ENCODE results near the gene FMN1. TPM values are rescaled to one million over a fixed set of nuclear protein-coding genes. Genes with fewer than 3 reads are reported as not detected.
A peak's percentile ranks its signal among the peaks of the same experiment; 100 is the strongest.

The FMN1 gene
- total RNA-seq, 4 donors from 2014 or later, result 32.6 to 102 (median 63.0) TPM

DNA sequence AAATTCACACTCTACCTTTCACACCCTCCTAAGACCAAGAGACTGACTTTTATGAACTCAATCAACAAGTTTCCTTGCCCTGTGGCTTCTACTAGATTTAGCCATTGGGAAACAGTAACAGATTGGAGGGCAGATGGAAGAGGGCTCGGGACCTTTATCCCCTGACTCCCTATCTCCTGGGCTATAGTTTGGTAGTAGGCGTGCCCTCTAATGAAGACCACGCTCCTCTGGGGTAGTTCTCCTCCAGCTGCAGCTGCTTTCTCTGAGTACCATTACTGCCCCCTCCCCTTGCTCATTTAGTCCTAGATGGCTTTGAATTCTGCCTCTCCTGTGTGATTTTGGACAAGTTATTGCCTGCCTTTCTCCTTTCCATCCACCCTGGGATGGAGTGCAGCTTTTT, 33.3 kb downstream of the FMN1 start:
- TF ChIP-seq POLR2AphosphoS5 (IDR thresholded peaks at IDR 0.05), result no peak
- TF ChIP-seq EP300 (IDR thresholded peaks at IDR 0.05; ENCODE audit: low read depth), result no peak
- TF ChIP-seq POLR2A (IDR thresholded peaks at IDR 0.05), result no peak
- TF ChIP-seq CTCF (IDR thresholded peaks at IDR 0.05), result no peak
- H3K9me3 ChIP-seq, result no peaks in the 10 kb centered on the region
- H3K4me1 ChIP-seq, result peaks cover 0 to 8% (median 0%) of the 10 kb centered on the region in 4 donors
- DNase-seq, result no peak
- intact Hi-C loops (cut with DNase I; ENCODE audit: low total_unique reads) (no loop called here), in situ Hi-C loops (cut with MboI; ENCODE audit: low pct_ligation_motif_present in 1 of 4, low pct_unique_long_range_greater_than_20kb in 1 of 4, low sequenced_read_pairs in 3 of 4) (no loop called here)
- H3K36me3 ChIP-seq, result no peaks in the 10 kb centered on the region
- H3K27me3 ChIP-seq, result no peaks in the 10 kb centered on the region
- 86 to 100% methylated on average over 2 to 3 of the region's 3 CpGs for WGBS, 2 donors (ENCODE audit: low coverage in 1 of 2)
- peak overlapping the region in 2 of 4 donors; percentile 4 to 28 for H3K27ac ChIP-seq
- H3K4me3 ChIP-seq, result no peak overlapping the region

- Histone ChIP-seq H3K27ac (peak overlapping the region in 1 of 4 donors; percentile 28), H3K36me3 (no peaks in the 10 kb centered on the region), H3K4me3 (no peak overlapping the region), H3K27me3 (no peaks in the 10 kb centered on the region), H3K4me1 (peaks cover 0 to 11% (median 0%) of the 10 kb centered on the region in 4 donors), H3K9me3 (no peaks in the 10 kb centered on the region)
- TF ChIP-seq EP300 (IDR thresholded peaks at IDR 0.05; ENCODE audit: low read depth) (peak; percentile 20), POLR2AphosphoS5 (IDR thresholded peaks at IDR 0.05) (peak; percentile 36 to 75 (median 37)), POLR2A (IDR thresholded peaks at IDR 0.05) (no peak), CTCF (IDR thresholded peaks at IDR 0.05) (no peak)
- in situ Hi-C loops (cut with MboI; ENCODE audit: low pct_ligation_motif_present in 1 of 4, low pct_unique_long_range_greater_than_20kb in 1 of 4, low sequenced_read_pairs in 3 of 4), result no loop called here
- no peak for DNase-seq
- WGBS, 2 donors (ENCODE audit: low coverage in 1 of 2), result 61 to 71% methylated on average over 2 to 5 of the region's 5 CpGs
- intact Hi-C loops (cut with DNase I; ENCODE audit: low total_unique reads), result no loop called here
These were observed 33.8 kb downstream of the FMN1 start for GRCh38 chr15:33160581-33161165.

DNA sequence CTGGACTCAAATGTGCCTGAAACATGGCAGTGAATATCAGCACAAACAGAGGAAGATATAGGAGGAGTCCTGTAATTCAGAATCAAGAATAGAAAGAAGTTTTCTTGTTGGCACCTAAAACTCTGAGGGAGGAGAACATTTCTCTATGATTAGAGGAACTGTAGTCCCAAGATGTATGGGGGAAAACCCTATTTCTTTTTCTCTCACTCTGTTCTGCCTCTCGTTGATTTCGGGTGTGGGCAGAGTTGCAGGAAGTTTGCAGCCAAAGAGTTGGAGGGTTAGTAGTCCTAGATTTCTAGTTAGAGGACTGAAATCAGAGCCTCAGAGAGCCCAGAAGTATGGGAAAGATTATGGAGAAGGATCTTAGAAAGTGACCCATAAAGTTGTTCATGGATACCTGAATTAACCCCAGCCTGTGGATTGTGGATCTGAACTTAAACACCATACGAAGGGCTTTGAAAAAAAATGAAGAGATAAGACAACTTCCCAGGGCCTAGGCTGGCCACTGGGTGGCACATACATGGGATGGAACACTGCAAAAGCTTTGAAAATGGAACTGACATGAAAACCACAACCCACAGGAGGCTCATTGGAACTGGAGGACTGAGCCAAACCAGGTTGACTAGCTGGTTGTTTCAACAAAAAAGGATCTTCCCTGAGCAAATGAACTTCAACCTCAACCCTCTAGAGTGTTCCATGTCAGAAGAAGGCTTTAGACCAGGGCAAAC, 34.6 kb downstream of the FMN1 start:
- H3K27ac ChIP-seq, result peak overlapping the region in 3 of 4 donors; percentile 4 to 34 (median 28)
- in situ Hi-C loops (cut with MboI; ENCODE audit: low pct_ligation_motif_present in 1 of 4, low pct_unique_long_range_greater_than_20kb in 1 of 4, low sequenced_read_pairs in 3 of 4) (no loop called here), intact Hi-C loops (cut with DNase I; ENCODE audit: low total_unique reads) (loop anchor here (10.0 kb wide), 1 partner anchor 65 kb away; no protein-coding TSS in a partner anchor)
- no peaks in the 10 kb centered on the region for H3K27me3 ChIP-seq
- H3K36me3 ChIP-seq, result no peaks in the 10 kb centered on the region
- H3K4me1 ChIP-seq, result peaks cover 0 to 11% (median 0%) of the 10 kb centered on the region in 4 donors
- no peak overlapping the region for H3K4me3 ChIP-seq
- 53 to 63% methylated on average over 3 of the region's 3 CpGs for WGBS, 2 donors (ENCODE audit: low coverage in 1 of 2)
- H3K9me3 ChIP-seq, result no peaks in the 10 kb centered on the region
- no peak for DNase-seq
- TF ChIP-seq POLR2AphosphoS5 (IDR thresholded peaks at IDR 0.05) (no peak), POLR2A (IDR thresholded peaks at IDR 0.05) (no peak), CTCF (IDR thresholded peaks at IDR 0.05) (no peak), EP300 (IDR thresholded peaks at IDR 0.05; ENCODE audit: low read depth) (no peak)

DNA sequence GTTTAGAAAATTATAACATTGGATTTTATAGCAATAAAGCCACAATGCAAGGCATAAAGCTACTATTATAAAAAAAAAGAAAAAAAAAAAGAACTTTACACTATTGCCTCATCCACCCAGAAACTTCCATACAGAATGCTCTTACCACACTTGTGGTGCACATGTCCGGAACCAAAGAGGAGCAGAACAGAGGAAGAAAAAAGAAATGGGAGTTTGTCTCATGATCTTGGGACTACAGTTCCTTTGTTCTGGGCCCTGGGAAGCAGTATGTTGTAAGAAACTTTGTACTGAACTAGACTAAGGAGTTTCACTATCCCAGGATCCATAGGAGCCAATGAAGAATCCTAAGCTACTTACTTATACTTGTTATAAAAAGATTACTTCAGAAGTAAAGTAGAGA, 36.1 kb downstream of the FMN1 start:
- H3K4me3 ChIP-seq, result no peak overlapping the region
- H3K27ac ChIP-seq, result no peak overlapping the region
- H3K9me3 ChIP-seq, result no peaks in the 10 kb centered on the region
- WGBS, 2 donors (ENCODE audit: low coverage in 1 of 2), result 80 to 93% methylated on average over 1 of the region's 1 CpG
- H3K27me3 ChIP-seq, result no peaks in the 10 kb centered on the region
- intact Hi-C loops (cut with DNase I; ENCODE audit: low total_unique reads), result loop anchor here (10.0 kb wide), 1 partner anchor 64 kb away; no protein-coding TSS in a partner anchor
- TF ChIP-seq POLR2AphosphoS5 (IDR thresholded peaks at IDR 0.05) (no peak), EP300 (IDR thresholded peaks at IDR 0.05; ENCODE audit: low read depth) (no peak), POLR2A (IDR thresholded peaks at IDR 0.05) (no peak)
- DNase-seq, result no peak
- peaks cover 0 to 11% (median 0%) of the 10 kb centered on the region in 4 donors for H3K4me1 ChIP-seq
- no peaks in the 10 kb centered on the region for H3K36me3 ChIP-seq
- in situ Hi-C loops (cut with MboI; ENCODE audit: low pct_ligation_motif_present in 1 of 4, low pct_unique_long_range_greater_than_20kb in 1 of 4, low sequenced_read_pairs in 3 of 4), result no loop called here

Measured in transverse colon (tissue), 4 donors.